Neuronal stem cell (in vitro differentiated cells): Measurements from ENCODE around the gene SELENOF.

Experiments
- DNase-seq: peaks from one replicate; pipeline ENCODE4 v3.0.0-alpha.2; 2013; ENCODE audit warnings: low spot score
- H2AFZ ChIP-seq: one replicate; pipeline ENCODE4 v1.6.1; 2013; ENCODE audit warnings: mild to moderate bottlenecking, low read length, inconsistent platforms
- H2AK5ac ChIP-seq: 2 replicates; pipeline ENCODE4 v1.6.1; 2013; ENCODE audit warnings: low read depth, mild to moderate bottlenecking, inconsistent platforms, low read length, moderate library complexity, mixed read lengths
- H2BK120ac ChIP-seq: 2 replicates; pipeline ENCODE4 v1.6.1; 2013; ENCODE audit warnings: low read depth, mild to moderate bottlenecking, inconsistent platforms, low read length, moderate library complexity, mixed read lengths
- H2BK12ac ChIP-seq: one replicate; pipeline ENCODE4 v1.6.1; 2013; ENCODE audit warnings: low read length, inconsistent platforms
- H2BK15ac ChIP-seq: 2 replicates; pipeline ENCODE4 v1.6.1; 2013; ENCODE audit warnings: mild to moderate bottlenecking, low read length, inconsistent platforms, mixed read lengths
- H2BK5ac ChIP-seq: one replicate; pipeline ENCODE4 v1.6.1; 2013; ENCODE audit warnings: inconsistent platforms, mild to moderate bottlenecking, low read length, moderate library complexity
- H3K14ac ChIP-seq: one replicate; pipeline ENCODE4 v1.6.1; 2013; ENCODE audit warnings: low read length, inconsistent platforms
- H3K18ac ChIP-seq: 2 replicates; pipeline ENCODE4 v1.6.1; 2013; ENCODE audit warnings: low read length, inconsistent platforms
- H3K23ac ChIP-seq: 2 replicates; pipeline ENCODE4 v1.6.1; 2013; ENCODE audit warnings: low read depth, mild to moderate bottlenecking, mixed read lengths, low read length, inconsistent platforms; ENCODE audit not compliant: poor library complexity
- H3K27ac ChIP-seq: replicated peaks from 3 replicates; pipeline ENCODE4 v1.5.1; 2013; ENCODE audit warnings: low read length, inconsistent platforms
- H3K27me3 ChIP-seq, 3 experiments: 2 replicates each; pipeline ENCODE4 v1.6.1; 2013; ENCODE audit warnings: low read length in 3 of 3, mild to moderate bottlenecking in 2 of 3, inconsistent platforms in 1 of 3, low read depth in 1 of 3, mixed read lengths in 1 of 3, moderate library complexity in 1 of 3; ENCODE audit not compliant: control insufficient read depth in 3 of 3, insufficient read depth in 3 of 3
- H3K36me3 ChIP-seq, 2 donors: replicated peaks in 1 of 2; 2 replicates each; pipeline ENCODE4 v1.6.1; 2013; ENCODE audit warnings: low read length in 2 of 2; ENCODE audit not compliant: control insufficient read depth in 2 of 2, insufficient read depth in 2 of 2
- H3K4ac ChIP-seq: 2 replicates; pipeline ENCODE4 v1.6.1; 2013; ENCODE audit warnings: inconsistent platforms, mild to moderate bottlenecking, low read length, moderate library complexity
- H3K4me1 ChIP-seq, 2 donors: 1 replicate in 1 of 2; 2 replicates in 1 of 2; pipeline ENCODE4 v1.6.1; 2013; ENCODE audit warnings: low read length in 2 of 2, low read depth in 1 of 2; ENCODE audit not compliant: control insufficient read depth in 2 of 2, insufficient read depth in 1 of 2
- H3K4me2 ChIP-seq: one replicate; pipeline ENCODE4 v1.6.1; 2013; ENCODE audit warnings: mild to moderate bottlenecking, low read length, inconsistent platforms; ENCODE audit not compliant: insufficient read depth, poor library complexity, severe bottlenecking
- H3K4me3 ChIP-seq, 2 donors: 2 replicates each; pipeline ENCODE4 v1.5.1; 2013; ENCODE audit warnings: low read length in 2 of 2, mild to moderate bottlenecking in 2 of 2, inconsistent platforms in 1 of 2, moderate library complexity in 1 of 2
- H3K79me1 ChIP-seq: one replicate; pipeline ENCODE4 v1.6.1; 2013; ENCODE audit warnings: low read depth, mild to moderate bottlenecking, inconsistent platforms, low read length, moderate library complexity
- H3K9ac ChIP-seq: one replicate; pipeline ENCODE4 v1.6.1; 2013; ENCODE audit warnings: mild to moderate bottlenecking, low read depth, low read length, inconsistent platforms; ENCODE audit not compliant: poor library complexity
- H3K9me3 ChIP-seq, 2 donors: replicated peaks in 1 of 2; 2 replicates each; pipeline versions ENCODE3 to v1.6.1; 2013; ENCODE audit warnings: low read length in 2 of 2, mild to moderate bottlenecking in 2 of 2, inconsistent platforms in 1 of 2, low read depth in 1 of 2, mixed read lengths in 1 of 2, moderate library complexity in 1 of 2; ENCODE audit not compliant: control insufficient read depth in 2 of 2, insufficient read depth in 1 of 2
- H4K8ac ChIP-seq: one replicate; pipeline ENCODE4 v1.6.1; 2013; ENCODE audit warnings: low read depth, mild to moderate bottlenecking, inconsistent platforms, low read length, moderate library complexity
- H4K91ac ChIP-seq: one replicate; pipeline ENCODE4 v1.6.1; 2013; ENCODE audit warnings: low read length, low read depth, mild to moderate bottlenecking, inconsistent platforms; ENCODE audit not compliant: poor library complexity
- WGBS, 2 donors: extraction: QIAGEN DNeasy Blood & Tissue Kit; methylation state at CpG; one replicate each; pipeline ENCODE4 v1.1.7; 2013; ENCODE audit warnings: missing lambda C conversion rate in 2 of 2, mixed read lengths in 1 of 2; ENCODE audit not compliant: insufficient read length in 2 of 2, insufficient replicate concordance in 1 of 2; ENCODE audit errors: extremely low coverage in 2 of 2; 5-methylcytosine and 5-hydroxymethylcytosine counted together

The SELENOF gene

DNA sequence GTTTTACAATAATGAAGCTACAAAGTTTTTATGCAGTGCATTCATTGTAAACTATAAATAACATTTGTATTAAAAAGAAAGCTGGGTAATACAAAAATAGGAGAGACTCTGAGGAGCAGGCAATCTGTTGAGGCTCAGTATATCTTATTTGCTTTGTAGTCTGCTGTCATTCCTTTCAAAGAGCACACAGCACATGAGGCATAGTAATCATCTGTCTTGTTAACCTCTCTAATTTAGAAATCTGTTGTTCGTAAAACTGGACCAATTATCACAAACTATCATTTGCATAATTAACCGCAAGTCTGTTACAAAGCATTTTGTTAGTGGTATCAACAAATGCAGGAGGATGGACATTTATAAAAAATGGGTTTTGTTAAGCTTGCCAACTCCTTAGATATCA is 51.0 kb downstream of the SELENOF start:
- Histone ChIP-seq H3K9me3 (no peaks in the 10 kb centered on the region), H3K4ac (no peak overlapping the region), H3K4me2 (no peak overlapping the region), H2BK15ac (no peak overlapping the region), H2AFZ (no peak overlapping the region), H3K4me1 (no peaks in the 10 kb centered on the region), H4K8ac (no peak overlapping the region), H3K27ac (no peak overlapping the region), H4K91ac (no peak overlapping the region), H3K27me3 (no peaks in the 10 kb centered on the region), H3K14ac (no peak overlapping the region), H2BK12ac (no peak overlapping the region), H3K9ac (no peak overlapping the region), H3K18ac (no peak overlapping the region), H2AK5ac (no peak overlapping the region), H3K79me1 (no peaks in the 10 kb centered on the region), H2BK5ac (no peak overlapping the region), H2BK120ac (no peak overlapping the region), H3K23ac (no peak overlapping the region), H3K36me3 (peaks cover 0 to 27% of the 10 kb centered on the region in 2 donors), H3K4me3 (no peak overlapping the region)
- DNase-seq = no peak
- WGBS, 2 donors = no CpG with 5 or more reads among the region's 2 CpGs

DNA sequence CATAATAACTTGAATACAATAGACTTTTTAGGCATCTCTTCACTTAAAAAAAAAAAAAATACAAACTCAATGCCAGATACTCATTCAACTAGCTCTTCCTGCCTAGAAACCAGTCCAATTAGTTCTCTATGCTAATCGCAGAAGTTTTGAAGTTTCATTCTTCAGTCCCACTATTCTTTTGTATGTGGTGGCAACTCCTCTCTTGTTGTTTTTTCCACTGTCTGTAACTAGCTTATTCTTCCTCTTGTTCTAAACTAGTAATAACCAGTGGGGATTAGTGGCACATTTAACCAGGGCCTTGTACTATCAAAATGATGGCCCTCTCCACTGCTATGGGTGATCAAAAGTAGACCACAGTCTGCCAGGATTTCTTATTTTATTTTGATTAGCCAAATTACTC is 52.5 kb downstream of the SELENOF start:
- Histone ChIP-seq H3K36me3 (peaks cover 0 to 25% of the 10 kb centered on the region in 2 donors), H3K4ac (no peak overlapping the region), H3K4me3 (no peak overlapping the region), H3K27me3 (no peaks in the 10 kb centered on the region), H2BK15ac (no peak overlapping the region), H3K4me1 (no peaks in the 10 kb centered on the region), H2AK5ac (no peak overlapping the region), H3K14ac (no peak overlapping the region), H3K4me2 (no peak overlapping the region), H4K8ac (no peak overlapping the region), H2AFZ (no peak overlapping the region), H3K23ac (no peak overlapping the region), H3K18ac (no peak overlapping the region), H4K91ac (no peak overlapping the region), H3K27ac (no peak overlapping the region), H2BK5ac (no peak overlapping the region), H2BK12ac (no peak overlapping the region), H3K9me3 (no peaks in the 10 kb centered on the region), H3K79me1 (no peaks in the 10 kb centered on the region), H2BK120ac (no peak overlapping the region), H3K9ac (no peak overlapping the region)
- no CpG with 5 or more reads among the region's 1 CpG for WGBS, 2 donors
- DNase-seq = no peak

DNA sequence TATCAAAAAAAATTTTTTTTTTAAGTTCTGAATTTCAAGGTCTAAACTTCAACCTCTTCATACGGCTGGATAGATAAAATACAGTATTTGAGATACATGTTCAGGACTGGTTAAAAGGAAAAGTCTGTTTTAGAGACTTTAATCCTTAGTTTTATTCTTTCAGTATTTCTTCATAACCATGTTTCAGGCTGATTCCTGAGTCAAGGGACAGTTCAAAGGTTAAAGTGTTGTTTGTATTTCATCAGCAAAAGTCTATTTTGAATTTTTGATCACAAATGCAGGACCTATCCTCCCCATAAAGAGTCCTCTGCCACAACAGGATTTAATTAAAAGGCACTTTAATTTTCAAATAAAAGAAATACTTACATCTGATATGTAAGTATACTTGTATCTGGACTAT is 53.5 kb downstream of the SELENOF start:
- Histone ChIP-seq H3K4me2 (no peak overlapping the region), H2AK5ac (no peak overlapping the region), H3K4me1 (no peaks in the 10 kb centered on the region), H2BK5ac (no peak overlapping the region), H3K4ac (no peak overlapping the region), H3K27me3 (no peaks in the 10 kb centered on the region), H2BK15ac (no peak overlapping the region), H4K8ac (no peak overlapping the region), H3K79me1 (no peaks in the 10 kb centered on the region), H3K9ac (no peak overlapping the region), H3K18ac (no peak overlapping the region), H2BK12ac (no peak overlapping the region), H3K23ac (no peak overlapping the region), H4K91ac (no peak overlapping the region), H3K14ac (no peak overlapping the region), H2BK120ac (no peak overlapping the region), H3K4me3 (no peak overlapping the region), H3K9me3 (no peaks in the 10 kb centered on the region), H3K36me3 (peaks cover 0 to 17% of the 10 kb centered on the region in 2 donors), H3K27ac (no peak overlapping the region), H2AFZ (no peak overlapping the region)
- WGBS, 2 donors = no CpG with 5 or more reads among the region's 1 CpG
- no peak for DNase-seq

DNA sequence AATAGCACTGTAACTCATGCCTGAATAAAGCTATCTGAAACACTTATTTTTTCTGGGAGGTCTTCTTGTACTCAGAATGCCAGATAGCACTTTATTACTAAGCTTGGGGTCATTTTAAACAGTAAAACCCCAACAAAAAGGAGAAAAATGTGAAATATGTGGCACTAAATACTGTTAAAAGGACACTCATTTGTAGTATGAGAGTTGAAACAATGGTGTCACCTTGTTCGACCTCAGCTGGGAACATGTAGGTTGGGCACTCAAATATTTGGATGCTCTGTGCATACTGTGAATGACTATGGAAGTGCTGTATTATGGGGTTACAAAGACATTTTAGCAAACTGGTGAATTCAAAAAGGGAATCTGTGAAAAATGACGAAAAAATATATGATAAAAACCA is 53.9 kb downstream of the SELENOF start:
- no CpG with 5 or more reads among the region's 2 CpGs for WGBS, 2 donors

More for the DNA sequence above, 53.9 kb downstream of the SELENOF start:
- H3K9me3 ChIP-seq = no peaks in the 10 kb centered on the region
- no peak overlapping the region for H3K14ac ChIP-seq
- no peak overlapping the region for H3K4me3 ChIP-seq
- H3K23ac ChIP-seq = no peak overlapping the region
- H3K79me1 ChIP-seq = no peaks in the 10 kb centered on the region
- no peak overlapping the region for H4K91ac ChIP-seq
- H3K4me1 ChIP-seq = no peaks in the 10 kb centered on the region
- H3K36me3 ChIP-seq = peaks cover 0 to 15% of the 10 kb centered on the region in 2 donors
- H4K8ac ChIP-seq = no peak overlapping the region
- H2AFZ ChIP-seq = no peak overlapping the region
- H3K4me2 ChIP-seq = no peak overlapping the region
- no peaks in the 10 kb centered on the region for H3K27me3 ChIP-seq
- DNase-seq = no peak
- no peak overlapping the region for H2BK12ac ChIP-seq
- H2BK120ac ChIP-seq = no peak overlapping the region
- H2BK15ac ChIP-seq = no peak overlapping the region
- no peak overlapping the region for H3K4ac ChIP-seq
- H3K27ac ChIP-seq = no peak overlapping the region
- no peak overlapping the region for H3K18ac ChIP-seq
- H2AK5ac ChIP-seq = no peak overlapping the region
- H3K9ac ChIP-seq = no peak overlapping the region
- no peak overlapping the region for H2BK5ac ChIP-seq
